ENCODE data around the gene PDCD6IP.

PDCD6IP gene

DNA sequence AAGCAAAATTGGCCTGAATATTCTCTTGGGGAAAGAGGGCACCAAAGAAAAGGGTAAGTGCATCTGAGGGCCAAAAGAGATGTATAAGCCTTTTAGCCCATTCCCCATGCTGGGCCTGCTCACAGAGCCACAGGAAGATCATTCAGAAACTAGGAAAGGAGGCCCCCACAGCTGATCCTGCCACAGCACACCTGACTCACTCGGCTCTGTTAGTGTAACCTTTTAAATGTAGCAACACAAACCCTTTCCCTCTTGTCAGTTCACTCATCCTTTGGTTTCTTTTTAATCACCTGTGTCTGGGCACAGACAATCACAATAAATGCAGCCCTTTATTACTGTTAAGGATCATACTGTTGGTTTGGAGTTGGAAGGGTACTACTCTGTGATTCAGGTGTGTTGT lies 69.9 kb downstream of the PDCD6IP start (continued):
- TF ChIP-seq, protein P1, sequence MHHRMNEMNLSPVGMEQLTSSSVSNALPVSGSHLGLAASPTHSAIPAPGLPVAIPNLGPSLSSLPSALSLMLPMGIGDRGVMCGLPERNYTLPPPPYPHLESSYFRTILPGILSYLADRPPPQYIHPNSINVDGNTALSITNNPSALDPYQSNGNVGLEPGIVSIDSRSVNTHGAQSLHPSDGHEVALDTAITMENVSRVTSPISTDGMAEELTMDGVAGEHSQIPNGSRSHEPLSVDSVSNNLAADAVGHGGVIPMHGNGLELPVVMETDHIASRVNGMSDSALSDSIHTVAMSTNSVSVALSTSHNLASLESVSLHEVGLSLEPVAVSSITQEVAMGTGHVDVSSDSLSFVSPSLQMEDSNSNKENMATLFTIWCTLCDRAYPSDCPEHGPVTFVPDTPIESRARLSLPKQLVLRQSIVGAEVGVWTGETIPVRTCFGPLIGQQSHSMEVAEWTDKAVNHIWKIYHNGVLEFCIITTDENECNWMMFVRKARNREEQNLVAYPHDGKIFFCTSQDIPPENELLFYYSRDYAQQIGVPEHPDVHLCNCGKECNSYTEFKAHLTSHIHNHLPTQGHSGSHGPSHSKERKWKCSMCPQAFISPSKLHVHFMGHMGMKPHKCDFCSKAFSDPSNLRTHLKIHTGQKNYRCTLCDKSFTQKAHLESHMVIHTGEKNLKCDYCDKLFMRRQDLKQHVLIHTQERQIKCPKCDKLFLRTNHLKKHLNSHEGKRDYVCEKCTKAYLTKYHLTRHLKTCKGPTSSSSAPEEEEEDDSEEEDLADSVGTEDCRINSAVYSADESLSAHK (tag by site-specific recombination; IDR thresholded peaks at IDR 0.05) = no peak

DNA sequence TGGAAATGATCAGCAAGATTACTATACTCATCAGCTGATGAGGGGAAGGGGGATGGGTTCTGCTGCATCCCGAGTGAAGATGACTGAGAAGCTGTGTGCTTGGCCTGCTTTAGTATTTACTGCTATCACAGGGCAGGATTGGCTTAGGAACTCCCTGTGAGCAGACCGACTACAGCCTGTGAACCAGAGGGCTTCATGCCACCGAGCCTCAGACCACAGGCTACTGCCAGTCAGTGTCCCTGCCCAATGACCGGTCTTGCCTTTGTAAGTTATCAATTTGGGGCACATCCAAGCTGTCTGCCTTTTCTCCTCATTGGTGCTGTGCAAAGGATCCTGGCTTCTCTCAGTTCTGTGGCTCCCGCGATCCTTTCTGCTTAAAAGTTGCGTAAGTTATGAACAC lies 71.5 kb downstream of the PDCD6IP start:
- no peaks in the 10 kb centered on the region for H3K9me3 ChIP-seq (ENCODE audit: control insufficient read depth, insufficient read depth, low read depth, low read length)
- H3K27ac ChIP-seq (ENCODE audit: extremely low read depth, low read depth, low read length) = no peak overlapping the region
- no peak overlapping the region for H3K4me3 ChIP-seq (ENCODE audit: low read depth, low read length)
- TF ChIP-seq ZNF223 (tag by site-specific recombination; IDR thresholded peaks at IDR 0.05) (no peak), ZNF350 (tag by site-specific recombination; IDR thresholded peaks at IDR 0.05) (no peak), ZNF777 (tag by site-specific recombination; IDR thresholded peaks at IDR 0.05; ENCODE audit: borderline replicate concordance) (no peak), BCL11A (tag by site-specific recombination; IDR thresholded peaks at IDR 0.05; ENCODE audit: low read depth) (no peak), TCF7L2 (IDR thresholded peaks at IDR 0.05; ENCODE audit: borderline replicate concordance, low read depth, low read length) (no peak), KLF10 (tag by site-specific recombination; IDR thresholded peaks at IDR 0.05) (no peak), ZNF548 (tag by site-specific recombination; IDR thresholded peaks at IDR 0.05) (no peak), ZBTB8A (tag by site-specific recombination; IDR thresholded peaks at IDR 0.05) (no peak), KLF16 (tag by site-specific recombination; IDR thresholded peaks at IDR 0.05) (no peak), ZFP37 (tag by site-specific recombination; IDR thresholded peaks at IDR 0.05) (no peak)
- TF ChIP-seq, protein P2, sequence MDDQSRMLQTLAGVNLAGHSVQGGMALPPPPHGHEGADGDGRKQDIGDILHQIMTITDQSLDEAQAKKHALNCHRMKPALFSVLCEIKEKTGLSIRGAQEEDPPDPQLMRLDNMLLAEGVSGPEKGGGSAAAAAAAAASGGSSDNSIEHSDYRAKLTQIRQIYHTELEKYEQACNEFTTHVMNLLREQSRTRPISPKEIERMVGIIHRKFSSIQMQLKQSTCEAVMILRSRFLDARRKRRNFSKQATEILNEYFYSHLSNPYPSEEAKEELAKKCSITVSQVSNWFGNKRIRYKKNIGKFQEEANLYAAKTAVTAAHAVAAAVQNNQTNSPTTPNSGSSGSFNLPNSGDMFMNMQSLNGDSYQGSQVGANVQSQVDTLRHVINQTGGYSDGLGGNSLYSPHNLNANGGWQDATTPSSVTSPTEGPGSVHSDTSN (CRISPR knock-in tag; IDR thresholded peaks at IDR 0.05) = no peak
- TF ChIP-seq, protein P3, sequence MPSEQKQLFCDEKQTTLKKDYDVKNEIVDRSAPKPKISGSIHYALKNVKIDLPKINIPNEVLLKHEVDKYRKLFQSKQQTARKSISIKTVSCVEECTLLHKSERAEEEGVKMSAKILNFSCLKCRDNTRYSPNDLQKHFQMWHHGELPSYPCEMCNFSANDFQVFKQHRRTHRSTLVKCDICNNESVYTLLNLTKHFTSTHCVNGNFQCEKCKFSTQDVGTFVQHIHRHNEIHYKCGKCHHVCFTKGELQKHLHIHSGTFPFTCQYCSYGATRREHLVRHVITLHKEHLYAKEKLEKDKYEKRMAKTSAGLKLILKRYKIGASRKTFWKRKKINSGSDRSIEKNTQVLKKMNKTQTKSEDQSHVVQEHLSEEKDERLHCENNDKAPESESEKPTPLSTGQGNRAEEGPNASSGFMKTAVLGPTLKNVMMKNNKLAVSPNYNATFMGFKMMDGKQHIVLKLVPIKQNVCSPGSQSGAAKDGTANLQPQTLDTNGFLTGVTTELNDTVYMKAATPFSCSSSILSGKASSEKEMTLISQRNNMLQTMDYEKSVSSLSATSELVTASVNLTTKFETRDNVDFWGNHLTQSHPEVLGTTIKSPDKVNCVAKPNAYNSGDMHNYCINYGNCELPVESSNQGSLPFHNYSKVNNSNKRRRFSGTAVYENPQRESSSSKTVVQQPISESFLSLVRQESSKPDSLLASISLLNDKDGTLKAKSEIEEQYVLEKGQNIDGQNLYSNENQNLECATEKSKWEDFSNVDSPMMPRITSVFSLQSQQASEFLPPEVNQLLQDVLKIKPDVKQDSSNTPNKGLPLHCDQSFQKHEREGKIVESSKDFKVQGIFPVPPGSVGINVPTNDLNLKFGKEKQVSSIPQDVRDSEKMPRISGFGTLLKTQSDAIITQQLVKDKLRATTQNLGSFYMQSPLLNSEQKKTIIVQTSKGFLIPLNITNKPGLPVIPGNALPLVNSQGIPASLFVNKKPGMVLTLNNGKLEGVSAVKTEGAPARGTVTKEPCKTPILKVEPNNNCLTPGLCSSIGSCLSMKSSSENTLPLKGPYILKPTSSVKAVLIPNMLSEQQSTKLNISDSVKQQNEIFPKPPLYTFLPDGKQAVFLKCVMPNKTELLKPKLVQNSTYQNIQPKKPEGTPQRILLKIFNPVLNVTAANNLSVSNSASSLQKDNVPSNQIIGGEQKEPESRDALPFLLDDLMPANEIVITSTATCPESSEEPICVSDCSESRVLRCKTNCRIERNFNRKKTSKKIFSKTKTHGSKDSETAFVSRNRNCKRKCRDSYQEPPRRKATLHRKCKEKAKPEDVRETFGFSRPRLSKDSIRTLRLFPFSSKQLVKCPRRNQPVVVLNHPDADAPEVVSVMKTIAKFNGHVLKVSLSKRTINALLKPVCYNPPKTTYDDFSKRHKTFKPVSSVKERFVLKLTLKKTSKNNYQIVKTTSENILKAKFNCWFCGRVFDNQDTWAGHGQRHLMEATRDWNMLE (tag by site-specific recombination; conservative IDR thresholded peaks at IDR 0.05; ENCODE audit: low read depth) = no peak
- TF ChIP-seq, protein P4, sequence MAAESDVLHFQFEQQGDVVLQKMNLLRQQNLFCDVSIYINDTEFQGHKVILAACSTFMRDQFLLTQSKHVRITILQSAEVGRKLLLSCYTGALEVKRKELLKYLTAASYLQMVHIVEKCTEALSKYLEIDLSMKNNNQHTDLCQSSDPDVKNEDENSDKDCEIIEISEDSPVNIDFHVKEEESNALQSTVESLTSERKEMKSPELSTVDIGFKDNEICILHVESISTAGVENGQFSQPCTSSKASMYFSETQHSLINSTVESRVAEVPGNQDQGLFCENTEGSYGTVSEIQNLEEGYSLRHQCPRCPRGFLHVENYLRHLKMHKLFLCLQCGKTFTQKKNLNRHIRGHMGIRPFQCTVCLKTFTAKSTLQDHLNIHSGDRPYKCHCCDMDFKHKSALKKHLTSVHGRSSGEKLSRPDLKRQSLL (tag by site-specific recombination; IDR thresholded peaks at IDR 0.05) = no peak
- POLR2A ChIA-PET = no interaction called here
- H3K4me1 ChIP-seq (ENCODE audit: control insufficient read depth, insufficient read depth, low read length) = no peaks in the 10 kb centered on the region
- CTCF ChIA-PET = interaction anchor here (0.6 kb wide), 1 partner anchor 13 kb away, joined by 3 read pairs; no protein-coding TSS in a partner anchor
- H3K36me3 ChIP-seq (ENCODE audit: control insufficient read depth in 2 of 2, insufficient read depth in 1 of 2, low read length in 2 of 2) = peaks cover 0 to 21% of the 10 kb centered on the region in 2 experiments; a peak in 1 of 3 replicates

DNA sequence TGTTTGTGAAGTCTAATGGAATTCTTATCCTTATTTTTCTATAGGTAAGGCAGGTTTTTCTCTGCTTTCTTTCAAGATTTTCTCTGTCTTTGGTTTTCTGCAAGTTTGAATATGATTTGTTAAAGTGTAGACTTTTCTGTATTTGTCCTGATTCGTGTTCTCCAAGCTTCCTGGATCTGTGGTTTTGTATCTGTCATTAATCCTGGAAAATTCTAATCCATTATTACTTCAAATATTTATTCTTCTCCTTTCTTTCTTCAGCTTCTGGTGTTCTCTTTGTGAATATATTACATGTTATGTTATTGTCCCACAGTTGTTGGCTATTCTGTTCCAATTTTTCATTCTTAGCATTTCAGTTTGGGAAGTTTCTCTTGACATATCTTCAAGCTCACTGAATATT lies 76.4 kb downstream of the PDCD6IP start:
- H3K36me3 ChIP-seq (ENCODE audit: control insufficient read depth in 2 of 2, insufficient read depth in 1 of 2, low read length in 2 of 2) = no peaks in the 10 kb centered on the region
- no peaks in the 10 kb centered on the region for H3K4me1 ChIP-seq (ENCODE audit: control insufficient read depth, insufficient read depth, low read length)
- TF ChIP-seq ZNF558 (tag by site-specific recombination; IDR thresholded peaks at IDR 0.05) = peak; percentile 92
- TF ChIP-seq SETDB1 (IDR thresholded peaks at IDR 0.05; ENCODE audit: insufficient read length, low read length) = no peak
- POLR2A ChIA-PET = no interaction called here
- CTCF ChIA-PET = no interaction called here
- no peak overlapping the region for H3K4me3 ChIP-seq (ENCODE audit: low read depth, low read length)
- no peaks in the 10 kb centered on the region for H3K9me3 ChIP-seq (ENCODE audit: control insufficient read depth, insufficient read depth, low read depth, low read length)
- no peak overlapping the region for H3K27ac ChIP-seq (ENCODE audit: extremely low read depth, low read depth, low read length)
